Muscle of leg (tissue), 11 donors: ENCODE results near the gene FLII. TPM values are rescaled to one million over a fixed set of nuclear protein-coding genes. Genes with fewer than 3 reads are reported as not detected.

Source experiments
- DNase-seq: peaks from one replicate; pipeline ENCODE4 v3.0.0; 2013
- H3K27ac ChIP-seq: one replicate; pipeline ENCODE4 v1.5.1; 2013; ENCODE audit warnings: mild to moderate bottlenecking, low read length, control low read depth
- H3K27me3 ChIP-seq: one replicate; pipeline ENCODE4 v1.6.1; 2013; ENCODE audit warnings: low read length; ENCODE audit not compliant: control insufficient read depth, insufficient read depth
- H3K36me3 ChIP-seq: one replicate; pipeline ENCODE4 v1.6.1; 2013; ENCODE audit warnings: low read length; ENCODE audit not compliant: control insufficient read depth, insufficient read depth
- H3K4me1 ChIP-seq: one replicate; pipeline ENCODE4 v1.6.1; 2013; ENCODE audit warnings: low read length; ENCODE audit not compliant: control insufficient read depth, insufficient read depth
- H3K4me3 ChIP-seq: one replicate; pipeline ENCODE4 v1.5.1; 2013; ENCODE audit warnings: low read length, control low read depth
- H3K9me3 ChIP-seq: replicated peaks from 2 replicates; pipeline ENCODE4 v1.6.1; 2013; ENCODE audit warnings: low read depth, low read length; ENCODE audit not compliant: control insufficient read depth
- WGBS: methylation state at CpG from one replicate; pipeline ENCODE4 v1.1.5; 2013; ENCODE audit warnings: missing lambda C conversion rate; ENCODE audit not compliant: insufficient coverage; 5-methylcytosine and 5-hydroxymethylcytosine counted together
- polyA plus RNA-seq, 8 donors: library from polyadenylated mRNA; unstranded; fragments of 120-200 nt; gene quantifications; one replicate each; pipeline versions ENCODE4 v1.2.1 to v1.2.3, GENCODE V29; 2013; ENCODE audit warnings: inconsistent platforms in 1 of 8, low replicate concordance in 1 of 8; ENCODE audit not compliant: insufficient read length in 8 of 8, insufficient read depth in 1 of 8
- total RNA-seq: library from RNA; stranded (reverse); fragments of 120-200 nt; gene quantifications from one replicate; pipeline ENCODE4 v1.2.4, GENCODE V29; 2013

Gene FLII
- total and polyA plus RNA-seq, 9 donors, result 129 to 181 (median 172) TPM

DNA sequence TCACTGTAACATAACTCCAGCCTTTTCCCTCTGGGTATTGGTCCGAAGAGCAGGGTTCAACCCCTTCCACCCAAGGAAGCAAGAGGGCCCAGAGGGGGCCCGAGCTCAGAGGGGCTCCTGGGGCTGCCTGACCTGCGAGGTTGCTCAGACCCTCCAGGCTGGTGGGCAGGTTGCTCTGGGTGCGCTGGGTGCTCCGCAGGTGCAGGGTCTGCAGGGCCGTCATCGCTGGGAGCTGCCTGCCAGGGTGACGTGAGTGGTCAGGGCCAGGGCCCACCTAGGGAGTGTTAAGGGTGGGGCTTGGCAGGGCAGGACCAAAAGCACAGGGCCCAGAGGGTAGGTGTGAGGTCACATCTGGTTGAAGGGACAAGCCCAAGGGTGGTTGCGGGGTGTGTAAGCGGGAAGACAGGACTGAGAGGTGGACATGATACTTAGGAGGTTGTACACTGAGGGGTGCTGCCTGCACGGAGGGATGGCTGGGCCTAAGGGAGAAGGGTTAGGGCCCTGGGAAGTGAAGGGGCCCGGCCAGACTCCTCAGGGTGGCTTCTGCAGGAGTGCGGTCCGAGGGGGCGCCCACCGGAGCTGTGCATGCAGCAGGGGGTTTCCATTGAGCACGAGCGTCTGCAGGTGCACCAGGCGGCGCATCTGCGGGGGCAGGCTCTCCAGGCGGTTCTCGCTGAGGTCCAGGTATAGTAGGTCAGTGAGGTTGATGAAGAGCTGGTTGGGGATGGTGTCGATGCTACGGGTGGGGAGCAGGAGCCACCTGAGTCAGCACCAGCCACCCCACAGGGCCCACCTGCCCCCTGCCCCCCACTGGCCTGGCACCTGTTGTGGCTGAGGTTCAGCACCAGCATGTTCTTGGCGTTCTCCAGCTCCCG, 4.4 kb downstream of the FLII start:
- Histone ChIP-seq H3K4me3 (no peak overlapping the region), H3K9me3 (no peaks in the 10 kb centered on the region), H3K27ac (no peak overlapping the region), H3K27me3 (no peaks in the 10 kb centered on the region), H3K36me3 (peaks cover 70% of the 10 kb centered on the region), H3K4me1 (peaks cover 22% of the 10 kb centered on the region)
- WGBS, result 81% methylated on average over 19 of the region's 27 CpGs
- no peak for DNase-seq

GRCh38 chr17:18253187-18253884, 5.2 kb downstream of the FLII start:
- H3K9me3 ChIP-seq, result no peaks in the 10 kb centered on the region
- no peak overlapping the region for H3K27ac ChIP-seq
- no peak overlapping the region for H3K4me3 ChIP-seq
- no peak for DNase-seq
- 86% methylated on average over 13 of the region's 16 CpGs for WGBS
- peaks cover 24% of the 10 kb centered on the region for H3K4me1 ChIP-seq
- H3K27me3 ChIP-seq, result no peaks in the 10 kb centered on the region
- peaks cover 78% of the 10 kb centered on the region for H3K36me3 ChIP-seq

DNA sequence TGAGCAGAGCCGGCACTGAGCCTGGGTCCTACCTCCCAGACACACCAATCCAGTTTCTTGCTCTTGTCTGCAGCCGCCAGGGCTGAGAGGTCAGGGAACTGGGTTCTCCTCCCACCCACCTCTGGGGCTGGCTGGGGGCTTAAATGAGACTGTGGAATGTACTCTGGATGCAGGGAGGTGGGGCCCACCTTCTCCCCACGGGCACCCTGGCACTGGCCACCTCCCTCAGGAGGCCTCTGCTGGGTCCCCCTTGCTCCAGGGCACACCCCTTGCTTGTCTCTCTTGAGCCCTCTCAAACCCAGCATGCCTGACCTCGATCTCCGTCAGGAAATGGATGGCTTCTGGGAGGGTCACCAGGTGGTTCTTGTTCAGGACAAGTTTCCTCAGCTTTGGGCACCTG, 6.4 kb downstream of the FLII start:
- H3K4me1 ChIP-seq, result peaks cover 28% of the 10 kb centered on the region
- WGBS, result 90% methylated on average over 2 of the region's 5 CpGs
- DNase-seq, result no peak
- no peak overlapping the region for H3K27ac ChIP-seq
- peaks cover 88% of the 10 kb centered on the region for H3K36me3 ChIP-seq
- no peak overlapping the region for H3K4me3 ChIP-seq
- no peaks in the 10 kb centered on the region for H3K9me3 ChIP-seq
- H3K27me3 ChIP-seq, result no peaks in the 10 kb centered on the region

GRCh38 chr17:18251204-18251603, 7.3 kb downstream of the FLII start:
- Histone ChIP-seq H3K9me3 (no peaks in the 10 kb centered on the region), H3K4me3 (no peak overlapping the region), H3K4me1 (peaks cover 20% of the 10 kb centered on the region), H3K27me3 (no peaks in the 10 kb centered on the region), H3K36me3 (peaks cover 90% of the 10 kb centered on the region), H3K27ac (no peak overlapping the region)
- WGBS, result 73% methylated on average over 15 of the region's 15 CpGs
- DNase-seq, result no peak

GRCh38 chr17:18250708-18251107, 7.8 kb downstream of the FLII start:
- H3K4me1 ChIP-seq, result peaks cover 20% of the 10 kb centered on the region
- no peak overlapping the region for H3K27ac ChIP-seq
- WGBS, result 83% methylated on average over 13 of the region's 14 CpGs
- H3K4me3 ChIP-seq, result no peak overlapping the region
- no peak for DNase-seq
- H3K36me3 ChIP-seq, result peaks cover 90% of the 10 kb centered on the region
- H3K9me3 ChIP-seq, result no peaks in the 10 kb centered on the region
- H3K27me3 ChIP-seq, result no peaks in the 10 kb centered on the region

GRCh38 chr17:18250259-18250658, 8.3 kb downstream of the FLII start:
- Histone ChIP-seq H3K27ac (no peak overlapping the region), H3K4me1 (peaks cover 20% of the 10 kb centered on the region), H3K4me3 (no peak overlapping the region), H3K9me3 (no peaks in the 10 kb centered on the region), H3K36me3 (peaks cover 90% of the 10 kb centered on the region), H3K27me3 (no peaks in the 10 kb centered on the region)
- 86% methylated on average over 9 of the region's 9 CpGs for WGBS
- no peak for DNase-seq

GRCh38 chr17:18248811-18249210, 9.7 kb downstream of the FLII start:
- H3K9me3 ChIP-seq, result no peaks in the 10 kb centered on the region
- peaks cover 20% of the 10 kb centered on the region for H3K4me1 ChIP-seq
- H3K4me3 ChIP-seq, result no peak overlapping the region
- no peaks in the 10 kb centered on the region for H3K27me3 ChIP-seq
- H3K27ac ChIP-seq, result peak overlapping the region; percentile 69
- 100% methylated on average over 1 of the region's 7 CpGs for WGBS
- peaks cover 86% of the 10 kb centered on the region for H3K36me3 ChIP-seq
- no peak for DNase-seq

DNA sequence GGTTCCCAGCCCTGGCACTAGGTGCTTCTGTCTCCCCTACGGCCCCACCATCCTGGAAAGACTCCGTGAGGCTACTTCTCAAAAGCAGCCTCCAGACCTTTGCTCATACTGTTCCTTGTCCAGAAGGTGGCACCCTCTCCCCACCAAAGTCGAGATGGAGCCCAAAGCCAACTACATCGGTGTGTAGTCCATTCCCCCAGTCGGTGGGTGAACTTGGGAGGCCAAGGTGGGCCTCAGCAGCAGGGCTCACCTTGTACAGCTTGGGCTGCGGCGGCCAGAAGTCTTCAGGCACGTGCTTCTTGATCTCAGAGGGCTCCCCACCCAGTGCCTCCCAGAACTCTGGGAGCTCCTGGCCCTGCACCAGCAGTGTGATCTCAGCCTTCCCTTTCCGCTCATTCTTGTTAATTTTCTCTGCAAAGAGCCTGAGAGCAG, 10.2 kb downstream of the FLII start:
- Histone ChIP-seq H3K27ac (peak overlapping the region; percentile 69), H3K36me3 (peaks cover 86% of the 10 kb centered on the region)
- 4% methylated on average over 5 of the region's 9 CpGs for WGBS

GRCh38 chr17:18247613-18248001, 10.9 kb downstream of the FLII start:
- Histone ChIP-seq H3K4me1 (peaks cover 20% of the 10 kb centered on the region), H3K27ac (no peak overlapping the region), H3K36me3 (peaks cover 85% of the 10 kb centered on the region), H3K27me3 (no peaks in the 10 kb centered on the region), H3K4me3 (no peak overlapping the region), H3K9me3 (no peaks in the 10 kb centered on the region)
- 63% methylated on average over 27 of the region's 30 CpGs for WGBS
- DNase-seq, result peak; percentile 65

More for the DNA sequence above, 10.2 kb downstream of the FLII start:
- Histone ChIP-seq H3K4me3 (no peak overlapping the region), H3K4me1 (peaks cover 20% of the 10 kb centered on the region), H3K27me3 (no peaks in the 10 kb centered on the region), H3K9me3 (no peaks in the 10 kb centered on the region)
- DNase-seq, result peak; percentile 88

GRCh38 chr17:18246880-18247612, 11.5 kb downstream of the FLII start:
- no peak overlapping the region for H3K4me3 ChIP-seq
- H3K9me3 ChIP-seq, result no peaks in the 10 kb centered on the region
- H3K27me3 ChIP-seq, result no peaks in the 10 kb centered on the region
- no peak overlapping the region for H3K27ac ChIP-seq
- peaks cover 20% of the 10 kb centered on the region for H3K4me1 ChIP-seq
- H3K36me3 ChIP-seq, result peaks cover 85% of the 10 kb centered on the region
- DNase-seq, result peak; percentile 53
- 20% methylated on average over 13 of the region's 46 CpGs for WGBS
